C4-2B (cell line): ENCODE results near the gene CAB39.

ENCODE experiments used
- H3K27ac ChIP-seq: fragments of 450-650 bp; 2 replicates; pipeline ENCODE4 v1.5.1; 2017
- ZFX ChIP-seq: fragments of 450-650 bp; IDR thresholded peaks from 2 replicates; pipeline ENCODE4 v1.6.1; 2017
- TF ChIP-seq, protein P1 (sequence below): fragments of 450-650 bp; conservative IDR thresholded peaks from 2 replicates; pipeline ENCODE4 v1.5.1; 2017; ENCODE audit warnings: mild to moderate bottlenecking

Gene CAB39

GRCh38 chr2:230863031-230863430 lies 150.4 kb downstream of the CAB39 start:
- TF ChIP-seq ZFX, result no peak
- TF ChIP-seq, protein P1, sequence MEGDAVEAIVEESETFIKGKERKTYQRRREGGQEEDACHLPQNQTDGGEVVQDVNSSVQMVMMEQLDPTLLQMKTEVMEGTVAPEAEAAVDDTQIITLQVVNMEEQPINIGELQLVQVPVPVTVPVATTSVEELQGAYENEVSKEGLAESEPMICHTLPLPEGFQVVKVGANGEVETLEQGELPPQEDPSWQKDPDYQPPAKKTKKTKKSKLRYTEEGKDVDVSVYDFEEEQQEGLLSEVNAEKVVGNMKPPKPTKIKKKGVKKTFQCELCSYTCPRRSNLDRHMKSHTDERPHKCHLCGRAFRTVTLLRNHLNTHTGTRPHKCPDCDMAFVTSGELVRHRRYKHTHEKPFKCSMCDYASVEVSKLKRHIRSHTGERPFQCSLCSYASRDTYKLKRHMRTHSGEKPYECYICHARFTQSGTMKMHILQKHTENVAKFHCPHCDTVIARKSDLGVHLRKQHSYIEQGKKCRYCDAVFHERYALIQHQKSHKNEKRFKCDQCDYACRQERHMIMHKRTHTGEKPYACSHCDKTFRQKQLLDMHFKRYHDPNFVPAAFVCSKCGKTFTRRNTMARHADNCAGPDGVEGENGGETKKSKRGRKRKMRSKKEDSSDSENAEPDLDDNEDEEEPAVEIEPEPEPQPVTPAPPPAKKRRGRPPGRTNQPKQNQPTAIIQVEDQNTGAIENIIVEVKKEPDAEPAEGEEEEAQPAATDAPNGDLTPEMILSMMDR, result no peak

DNA sequence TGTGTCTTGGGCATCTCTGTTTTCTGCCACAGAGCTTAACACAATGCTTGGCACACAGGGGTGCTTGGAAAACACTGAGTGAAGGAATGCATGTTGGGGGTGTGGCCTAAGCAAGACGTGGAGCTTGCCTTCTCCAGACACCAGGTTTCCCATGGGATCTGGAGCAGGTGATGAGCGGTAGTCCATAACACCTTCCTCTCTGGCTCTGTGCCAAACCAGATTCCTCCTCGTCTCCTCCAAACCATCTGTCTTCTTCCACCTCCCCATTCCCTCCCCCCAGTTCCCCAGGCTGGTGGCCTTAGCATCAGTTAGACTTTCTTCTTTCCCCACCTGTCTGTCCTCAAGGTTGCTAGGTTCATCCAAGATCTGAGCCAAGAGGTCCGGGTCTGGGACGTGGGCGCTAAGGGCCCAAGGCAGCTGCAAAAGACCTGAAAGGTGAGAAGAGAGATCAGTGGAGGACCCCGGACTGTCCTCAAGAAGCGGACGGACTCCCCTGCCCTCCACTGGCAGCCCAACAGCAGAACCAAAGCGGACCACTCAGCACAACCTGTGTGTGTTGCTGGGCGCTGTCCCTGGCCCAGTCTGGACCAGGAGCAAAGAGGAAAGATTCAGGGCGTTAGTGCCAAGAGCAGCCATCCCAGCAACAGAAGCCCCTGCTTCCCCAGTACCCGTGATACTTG lies 150.9 kb downstream of the CAB39 start:
- no peak for TF ChIP-seq ZFX
- TF ChIP-seq, protein P1, result no peak
- no peak overlapping the region for H3K27ac ChIP-seq

More at GRCh38 chr2:230863031-230863430, 150.4 kb downstream of the CAB39 start:
- no peak overlapping the region for H3K27ac ChIP-seq

DNA sequence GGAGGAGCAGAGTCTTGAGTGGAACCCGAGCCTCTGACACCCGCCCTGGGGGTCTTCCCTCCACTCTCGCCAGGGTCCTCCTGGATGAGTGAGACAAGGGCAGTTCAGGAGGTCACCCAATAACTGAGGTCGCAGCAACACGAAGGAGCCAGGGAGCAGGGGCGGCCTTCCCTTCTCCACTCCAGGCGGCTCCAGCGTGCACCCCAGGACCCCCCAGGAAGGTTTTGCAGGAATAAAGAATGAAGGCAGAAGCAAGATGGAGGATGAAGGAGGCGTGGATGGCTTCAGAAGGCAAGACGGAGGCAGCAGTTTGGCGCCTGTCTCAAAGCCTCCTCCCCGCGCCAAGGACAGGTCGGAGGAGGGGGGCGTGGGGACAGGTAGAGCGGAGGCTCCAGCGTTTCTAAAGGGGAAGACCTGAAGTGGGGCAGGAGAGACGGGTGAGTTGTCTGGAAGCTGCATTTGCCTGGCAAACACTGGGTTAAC lies 151.5 kb downstream of the CAB39 start:
- no peak for TF ChIP-seq ZFX
- TF ChIP-seq, protein P1, result no peak
- H3K27ac ChIP-seq, result peak overlapping the region; percentile 78

GRCh38 chr2:230864605-230865306 lies 152.1 kb downstream of the CAB39 start, which contains the start of gene ITM2C:
Gene ITM2C, plus strand, starts transcription at chr2:230864942. Its CDS starts 84 bp downstream, at chr2:230865026.
- TF ChIP-seq ZFX, result no peak
- TF ChIP-seq, protein P1, result peak; percentile 79
- H3K27ac ChIP-seq, result peak within 1 kb of the TSS; percentile 78

DNA sequence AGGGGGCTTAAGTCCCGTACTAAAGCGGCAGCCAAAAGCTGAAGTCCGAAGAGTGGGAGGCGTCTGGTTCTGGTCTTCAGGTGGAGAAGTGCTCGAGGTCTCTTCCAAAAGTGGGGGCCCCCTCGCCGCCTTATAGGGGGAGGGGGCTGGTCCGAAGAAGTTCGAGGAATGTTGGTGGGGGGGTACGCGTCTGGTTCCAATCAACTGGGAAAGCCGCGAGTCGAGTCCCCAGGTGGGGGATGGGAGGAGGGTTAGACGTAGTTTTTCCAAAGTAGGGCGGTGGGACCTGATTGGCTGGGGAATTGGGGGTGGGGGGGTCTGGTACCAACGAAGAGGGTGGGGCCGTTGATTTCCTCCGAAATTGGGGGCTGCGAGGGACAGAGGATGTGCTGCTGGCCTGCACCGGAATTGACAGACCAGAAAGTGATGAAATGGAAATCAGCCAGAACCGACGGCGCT lies 152.7 kb downstream of the CAB39 start:
- peak overlapping the region; percentile 78 for H3K27ac ChIP-seq
- TF ChIP-seq, protein P1, result no peak
- no peak for TF ChIP-seq ZFX

DNA sequence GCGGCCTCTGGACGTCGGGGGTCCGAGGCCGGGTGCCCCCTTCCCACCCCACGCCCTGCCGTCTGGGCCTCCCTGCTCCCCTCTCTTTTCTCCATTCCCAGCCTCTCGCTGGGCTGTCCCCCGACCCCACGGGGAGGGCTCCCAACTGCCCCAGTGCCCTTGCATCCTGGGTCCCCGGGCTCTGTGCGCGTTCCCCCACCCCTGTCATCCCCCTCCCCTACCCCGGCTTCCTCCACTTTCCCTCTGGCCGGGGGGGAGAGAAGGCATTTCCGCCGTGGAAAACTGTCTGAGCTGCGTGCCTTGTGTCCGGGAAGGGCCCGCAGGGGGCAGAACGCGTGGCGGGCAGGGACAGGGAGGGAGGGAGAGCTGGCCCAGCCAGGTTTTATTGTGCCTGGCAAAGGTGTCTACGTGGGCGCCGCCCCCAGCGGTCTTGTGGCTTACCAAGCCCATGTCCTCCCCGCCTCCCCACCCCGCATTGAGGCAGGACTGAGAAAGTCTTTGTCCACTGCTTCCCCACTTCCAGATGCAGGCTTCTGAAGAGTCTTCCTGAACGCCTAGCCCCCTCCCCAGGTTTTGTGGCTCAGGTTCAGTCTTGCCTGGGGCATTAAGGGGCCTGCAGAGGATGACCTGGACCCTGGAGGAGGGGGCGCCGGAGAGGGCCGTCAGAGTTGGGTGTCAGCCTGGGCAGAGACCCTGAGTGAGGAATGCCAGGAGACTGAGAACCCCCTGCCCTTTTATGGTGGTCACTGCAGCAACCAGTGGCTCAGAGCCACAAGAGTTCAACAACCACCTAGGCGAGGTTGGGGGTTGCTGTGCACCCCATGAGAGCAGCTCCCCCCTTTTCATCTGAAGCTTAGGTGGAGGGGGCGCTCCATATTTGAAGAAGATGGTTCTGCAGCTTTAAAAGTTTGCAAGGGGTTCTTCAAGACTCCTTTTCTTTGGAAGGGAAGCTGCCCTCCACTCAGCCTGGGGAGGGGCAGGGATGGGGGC lies 153.4 kb downstream of the CAB39 start:
- TF ChIP-seq, protein P1, result no peak
- no peak for TF ChIP-seq ZFX
- no peak overlapping the region for H3K27ac ChIP-seq
